Subcutaneous adipose tissue (tissue), 4 donors: ENCODE data around the gene BLACAT1. TPM values are rescaled to one million over a fixed set of nuclear protein-coding genes. Genes with fewer than 3 reads are reported as not detected.

Experiments used
- CTCF ChIP-seq: fragments of 450-650 bp; IDR thresholded peaks from one replicate; pipeline ENCODE4 v1.5.1; 2016; ENCODE audit warnings: low read depth, mild to moderate bottlenecking, control low read depth, antibody characterized with exemption, moderate library complexity
- total RNA-seq, 4 donors: library from RNA; depleted of rRNA; stranded (reverse); fragments of >200 nt; gene quantifications; one replicate each; pipeline ENCODE4 v1.1.0, GENCODE V29; 2016

BLACAT1 gene
- total RNA-seq, 4 donors from 2014 or later: not detected

GRCh38 chr1:205473966-205474365 lies 18.1 kb upstream of the BLACAT1 start:
- no peak for TF ChIP-seq CTCF

DNA sequence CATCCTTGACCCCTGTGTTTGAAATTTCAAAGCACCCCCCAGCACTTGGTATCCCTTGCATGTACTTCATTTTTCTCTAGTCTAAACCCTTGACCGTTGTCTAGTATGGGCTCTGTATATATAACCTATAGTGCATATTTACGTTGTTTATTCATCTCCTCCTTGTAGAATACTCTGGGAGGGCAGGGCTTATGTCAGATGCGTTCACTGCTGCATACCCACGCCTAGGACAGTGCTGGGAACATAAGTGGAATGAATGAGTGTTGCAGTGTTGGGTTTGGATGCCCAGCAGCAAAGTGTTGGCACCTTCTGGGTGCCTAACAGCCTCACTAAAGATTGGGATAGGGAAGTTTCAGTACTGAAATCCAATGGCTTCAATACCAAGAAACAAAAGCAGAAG lies 17.6 kb upstream of the BLACAT1 start:
- TF ChIP-seq CTCF: no peak

GRCh38 chr1:205472737-205473441 lies 17.0 kb upstream of the BLACAT1 start:
- no peak for TF ChIP-seq CTCF

DNA sequence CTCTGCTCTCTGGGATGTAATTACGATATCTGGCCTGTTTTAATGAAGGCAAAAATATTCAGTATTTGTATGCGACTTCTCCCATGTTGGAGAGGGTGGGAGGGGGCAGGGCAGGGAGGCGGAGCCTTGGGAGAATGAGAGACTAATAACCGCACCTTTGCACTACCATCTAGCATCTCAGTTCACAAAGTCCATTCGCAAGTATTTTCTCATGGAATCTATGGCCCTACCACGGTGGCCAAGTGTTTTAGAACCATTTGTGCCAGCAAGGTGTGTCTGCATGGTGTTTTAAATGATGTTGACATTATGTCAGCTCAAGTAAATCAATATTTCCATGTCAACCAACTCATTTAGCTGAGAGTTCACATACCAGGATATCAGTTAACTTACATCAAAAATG lies 14.3 kb upstream of the BLACAT1 start:
- TF ChIP-seq CTCF: no peak

DNA sequence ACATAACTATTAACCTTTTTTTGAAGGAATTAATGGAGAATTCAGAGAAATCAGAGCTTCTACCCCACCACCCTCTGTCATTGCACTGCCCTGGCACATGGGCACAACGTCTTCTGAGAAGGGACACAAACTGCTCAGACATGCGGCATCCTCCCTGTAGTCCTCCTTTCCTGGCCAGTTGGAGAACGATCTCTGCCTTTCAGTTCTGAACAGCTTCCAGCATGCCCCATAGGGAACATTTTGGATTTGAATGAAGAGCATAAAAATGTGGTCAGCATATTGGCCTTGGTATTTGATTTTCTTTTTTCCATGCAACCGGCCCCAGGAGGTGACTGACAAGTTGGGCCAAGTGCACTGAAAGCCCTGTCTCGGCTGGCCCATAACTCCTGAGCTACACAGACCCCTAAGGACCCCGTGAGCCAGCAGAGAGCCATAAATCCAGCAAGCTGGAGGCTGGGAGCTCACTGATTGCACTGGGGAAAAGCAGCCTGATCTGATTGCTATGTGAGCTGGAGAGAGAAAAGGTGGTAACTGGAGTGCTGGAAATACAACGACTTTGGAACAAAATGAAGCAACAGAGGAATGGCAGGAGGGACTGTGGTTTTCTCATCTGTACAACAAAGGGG lies 10.9 kb upstream of the BLACAT1 start:
- TF ChIP-seq CTCF: no peak

GRCh38 chr1:205465392-205465791 lies 9.5 kb upstream of the BLACAT1 start:
- TF ChIP-seq CTCF: no peak

DNA sequence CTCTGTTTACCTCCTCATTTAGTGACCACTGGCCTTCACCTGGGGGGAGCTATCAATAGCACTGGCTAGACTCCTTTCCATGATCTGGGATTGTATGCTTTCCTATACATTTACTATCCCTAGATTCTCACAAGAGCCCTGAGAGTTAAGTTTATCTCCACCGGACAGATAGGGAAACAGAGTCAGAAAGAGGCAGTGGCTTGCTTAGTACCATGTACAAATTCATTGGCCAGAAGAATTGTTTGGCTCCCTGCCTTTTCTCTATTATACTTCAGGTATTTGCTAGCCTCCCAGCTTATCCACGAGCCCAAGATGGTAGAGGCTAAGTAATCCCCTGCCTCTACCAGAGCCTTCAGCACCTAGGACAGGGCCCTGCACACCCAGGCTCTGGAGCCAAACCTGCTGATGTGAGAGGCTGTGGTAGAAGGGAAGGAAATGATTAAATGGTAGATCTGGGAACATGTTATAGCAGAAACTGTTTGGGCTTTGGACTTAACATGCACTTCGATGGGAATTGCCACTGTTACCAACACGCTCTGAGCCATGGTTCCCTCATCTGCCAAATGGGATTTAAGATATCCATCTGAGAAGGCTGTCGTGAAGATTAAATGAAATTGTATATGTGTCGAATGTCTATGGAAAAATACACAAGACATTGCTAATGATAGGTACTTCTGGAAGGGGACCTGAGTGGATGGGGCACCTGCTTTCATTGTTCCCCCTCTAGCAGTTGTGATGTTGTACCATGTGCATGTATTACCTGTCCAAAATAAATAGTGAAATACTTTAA lies 3.1 kb upstream of the BLACAT1 start:
- no peak for TF ChIP-seq CTCF
